ENCODE data around the gene DYNLT3.

DNA sequence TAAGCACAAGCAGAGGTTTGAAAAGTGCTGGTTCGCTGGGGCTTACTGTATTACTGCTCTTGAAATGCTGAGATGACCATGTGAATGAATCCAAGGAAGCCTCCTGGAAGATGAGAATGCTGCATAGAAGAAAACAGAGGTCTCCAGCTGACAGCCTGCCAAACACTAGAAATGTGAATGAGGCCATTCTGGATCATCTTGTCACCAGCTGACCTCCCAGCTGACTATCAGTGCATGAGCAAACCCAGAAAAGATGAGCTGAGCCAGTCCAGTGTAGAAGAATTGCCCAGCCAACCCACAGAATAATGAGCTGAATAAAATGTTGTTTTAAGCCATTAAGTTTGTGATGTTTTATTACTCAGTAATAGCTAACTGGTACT is 49.1 kb upstream of the DYNLT3 start:
- TF ChIP-seq, protein P1, sequence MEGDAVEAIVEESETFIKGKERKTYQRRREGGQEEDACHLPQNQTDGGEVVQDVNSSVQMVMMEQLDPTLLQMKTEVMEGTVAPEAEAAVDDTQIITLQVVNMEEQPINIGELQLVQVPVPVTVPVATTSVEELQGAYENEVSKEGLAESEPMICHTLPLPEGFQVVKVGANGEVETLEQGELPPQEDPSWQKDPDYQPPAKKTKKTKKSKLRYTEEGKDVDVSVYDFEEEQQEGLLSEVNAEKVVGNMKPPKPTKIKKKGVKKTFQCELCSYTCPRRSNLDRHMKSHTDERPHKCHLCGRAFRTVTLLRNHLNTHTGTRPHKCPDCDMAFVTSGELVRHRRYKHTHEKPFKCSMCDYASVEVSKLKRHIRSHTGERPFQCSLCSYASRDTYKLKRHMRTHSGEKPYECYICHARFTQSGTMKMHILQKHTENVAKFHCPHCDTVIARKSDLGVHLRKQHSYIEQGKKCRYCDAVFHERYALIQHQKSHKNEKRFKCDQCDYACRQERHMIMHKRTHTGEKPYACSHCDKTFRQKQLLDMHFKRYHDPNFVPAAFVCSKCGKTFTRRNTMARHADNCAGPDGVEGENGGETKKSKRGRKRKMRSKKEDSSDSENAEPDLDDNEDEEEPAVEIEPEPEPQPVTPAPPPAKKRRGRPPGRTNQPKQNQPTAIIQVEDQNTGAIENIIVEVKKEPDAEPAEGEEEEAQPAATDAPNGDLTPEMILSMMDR (IDR thresholded peaks at IDR 0.05; ENCODE audit: low read depth, low read length, poor library complexity, severe bottlenecking), result no peak
- no peak for TF ChIP-seq EZH2phosphoT487 (IDR thresholded peaks at IDR 0.05; ENCODE audit: borderline replicate concordance, low read length)

Data from DOHH2 (cell line).